Osteocyte (in vitro differentiated cells): ENCODE data around the gene YJEFN3. TPM values are rescaled to one million over a fixed set of nuclear protein-coding genes. Genes with fewer than 3 reads are reported as not detected.
A peak's percentile ranks its signal among the peaks of the same experiment; 100 is the strongest.

Source experiments
- DNase-seq: peaks from one replicate; pipeline ENCODE4 v3.0.0; 2021; ENCODE audit warnings: mixed read lengths; ENCODE audit not compliant: unreplicated experiment; ENCODE audit errors: extremely low spot score
- H3K27ac Mint-ChIP-seq: one replicate; pipeline ENCODE4 v1.8.0; 2021; ENCODE audit warnings: mild to moderate bottlenecking, mixed read lengths; ENCODE audit not compliant: unreplicated experiment
- H3K27me3 Mint-ChIP-seq: one replicate; pipeline ENCODE4 v1.8.0; 2021; ENCODE audit warnings: mixed read lengths; ENCODE audit not compliant: unreplicated experiment
- H3K36me3 Mint-ChIP-seq: one replicate; pipeline ENCODE4 v1.8.0; 2021; ENCODE audit warnings: mixed read lengths; ENCODE audit not compliant: unreplicated experiment
- H3K4me1 Mint-ChIP-seq: one replicate; pipeline ENCODE4 v1.8.0; 2021; ENCODE audit warnings: mixed read lengths; ENCODE audit not compliant: unreplicated experiment
- H3K4me3 Mint-ChIP-seq: one replicate; pipeline ENCODE4 v1.8.0; 2021; ENCODE audit warnings: mild to moderate bottlenecking, moderate library complexity, mixed read lengths; ENCODE audit not compliant: unreplicated experiment
- H3K9me3 Mint-ChIP-seq: one replicate; pipeline ENCODE4 v1.8.0; 2021; ENCODE audit warnings: mixed read lengths; ENCODE audit not compliant: unreplicated experiment
- total RNA-seq: library from RNA; stranded (reverse); gene quantifications from 2 replicates; pipeline ENCODE4 v1.2.1, GENCODE V29; 2021
- TF ChIP-seq, protein P1 (sequence below): fragments of 200-600 bp; sonication (generic); IDR thresholded peaks from 2 replicates; pipeline ENCODE4 v1.5.0; 2021; ENCODE audit warnings: antibody characterized with exemption, mild to moderate bottlenecking, moderate library complexity

Gene YJEFN3
- total RNA-seq, 1 donor from 2014 or later, result 6.1 TPM

DNA sequence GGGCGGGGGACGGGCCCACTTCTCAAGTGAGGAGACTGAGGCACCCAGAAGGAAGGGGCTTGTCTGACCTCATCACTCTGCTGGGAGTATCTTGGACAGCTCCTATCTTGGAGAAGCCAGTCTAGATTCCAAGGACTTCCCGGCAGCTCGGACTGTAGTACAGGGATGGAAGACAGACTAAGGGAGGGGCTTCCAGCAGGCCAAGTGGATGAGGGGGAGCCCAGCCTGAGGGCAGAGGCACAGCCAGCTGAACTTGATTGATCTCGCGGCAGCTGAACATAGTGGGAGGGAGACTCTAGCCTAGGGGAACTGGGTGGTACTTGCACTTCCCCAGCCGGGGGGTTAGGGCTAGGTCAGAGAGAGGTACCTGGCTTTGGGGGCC, 10.1 kb downstream of the YJEFN3 start:
- peak overlapping the region; percentile 49 for H3K4me3 Mint-ChIP-seq
- no peaks in the 10 kb centered on the region for H3K9me3 Mint-ChIP-seq
- H3K27me3 Mint-ChIP-seq, result no peaks in the 10 kb centered on the region
- no peak for DNase-seq
- TF ChIP-seq, protein P1, sequence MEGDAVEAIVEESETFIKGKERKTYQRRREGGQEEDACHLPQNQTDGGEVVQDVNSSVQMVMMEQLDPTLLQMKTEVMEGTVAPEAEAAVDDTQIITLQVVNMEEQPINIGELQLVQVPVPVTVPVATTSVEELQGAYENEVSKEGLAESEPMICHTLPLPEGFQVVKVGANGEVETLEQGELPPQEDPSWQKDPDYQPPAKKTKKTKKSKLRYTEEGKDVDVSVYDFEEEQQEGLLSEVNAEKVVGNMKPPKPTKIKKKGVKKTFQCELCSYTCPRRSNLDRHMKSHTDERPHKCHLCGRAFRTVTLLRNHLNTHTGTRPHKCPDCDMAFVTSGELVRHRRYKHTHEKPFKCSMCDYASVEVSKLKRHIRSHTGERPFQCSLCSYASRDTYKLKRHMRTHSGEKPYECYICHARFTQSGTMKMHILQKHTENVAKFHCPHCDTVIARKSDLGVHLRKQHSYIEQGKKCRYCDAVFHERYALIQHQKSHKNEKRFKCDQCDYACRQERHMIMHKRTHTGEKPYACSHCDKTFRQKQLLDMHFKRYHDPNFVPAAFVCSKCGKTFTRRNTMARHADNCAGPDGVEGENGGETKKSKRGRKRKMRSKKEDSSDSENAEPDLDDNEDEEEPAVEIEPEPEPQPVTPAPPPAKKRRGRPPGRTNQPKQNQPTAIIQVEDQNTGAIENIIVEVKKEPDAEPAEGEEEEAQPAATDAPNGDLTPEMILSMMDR, result no peak
- H3K36me3 Mint-ChIP-seq, result no peaks in the 10 kb centered on the region
- peaks cover 12% of the 10 kb centered on the region for H3K4me1 Mint-ChIP-seq
- H3K27ac Mint-ChIP-seq, result no peak overlapping the region

- Mint-ChIP-seq H3K4me3 (no peak overlapping the region), H3K36me3 (no peaks in the 10 kb centered on the region), H3K27me3 (no peaks in the 10 kb centered on the region), H3K27ac (no peak overlapping the region), H3K9me3 (no peaks in the 10 kb centered on the region), H3K4me1 (peaks cover 12% of the 10 kb centered on the region)
- DNase-seq, result no peak
- TF ChIP-seq, protein P1, result no peak
These were observed 11.0 kb downstream of the YJEFN3 start for GRCh38 chr19:19539698-19540063.

DNA sequence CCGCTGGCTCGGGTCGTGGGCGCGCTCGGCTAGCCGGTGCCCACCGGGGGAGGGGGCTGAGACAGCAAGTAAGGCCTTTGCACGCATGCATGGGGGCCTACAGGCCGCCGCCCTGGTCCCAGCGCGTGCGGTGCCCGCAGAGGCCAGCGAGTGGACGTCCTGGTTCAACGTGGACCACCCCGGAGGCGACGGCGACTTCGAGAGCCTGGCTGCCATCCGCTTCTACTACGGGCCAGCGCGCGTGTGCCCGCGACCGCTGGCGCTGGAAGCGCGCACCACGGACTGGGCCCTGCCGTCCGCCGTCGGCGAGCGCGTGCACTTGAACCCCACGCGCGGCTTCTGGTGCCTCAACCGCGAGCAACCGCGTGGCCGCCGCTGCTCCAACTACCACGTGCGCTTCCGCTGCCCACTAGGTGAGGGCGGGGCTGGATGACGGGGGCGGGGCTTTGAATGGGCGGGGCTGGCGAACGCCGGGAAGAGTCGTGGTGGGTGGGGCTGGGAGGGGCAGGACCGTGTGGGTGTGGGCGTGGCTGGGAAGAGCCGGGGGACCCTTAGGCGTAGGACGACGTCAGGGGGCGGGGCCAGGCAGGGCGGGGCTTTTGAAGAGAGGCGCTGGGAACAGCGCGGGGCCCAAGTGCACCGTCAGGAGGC, 11.5 kb downstream of the YJEFN3 start:
- Mint-ChIP-seq H3K9me3 (no peaks in the 10 kb centered on the region), H3K27me3 (no peaks in the 10 kb centered on the region), H3K27ac (no peak overlapping the region), H3K4me1 (peaks cover 12% of the 10 kb centered on the region), H3K4me3 (no peak overlapping the region), H3K36me3 (no peaks in the 10 kb centered on the region)
- no peak for DNase-seq
- TF ChIP-seq, protein P1, result no peak

DNA sequence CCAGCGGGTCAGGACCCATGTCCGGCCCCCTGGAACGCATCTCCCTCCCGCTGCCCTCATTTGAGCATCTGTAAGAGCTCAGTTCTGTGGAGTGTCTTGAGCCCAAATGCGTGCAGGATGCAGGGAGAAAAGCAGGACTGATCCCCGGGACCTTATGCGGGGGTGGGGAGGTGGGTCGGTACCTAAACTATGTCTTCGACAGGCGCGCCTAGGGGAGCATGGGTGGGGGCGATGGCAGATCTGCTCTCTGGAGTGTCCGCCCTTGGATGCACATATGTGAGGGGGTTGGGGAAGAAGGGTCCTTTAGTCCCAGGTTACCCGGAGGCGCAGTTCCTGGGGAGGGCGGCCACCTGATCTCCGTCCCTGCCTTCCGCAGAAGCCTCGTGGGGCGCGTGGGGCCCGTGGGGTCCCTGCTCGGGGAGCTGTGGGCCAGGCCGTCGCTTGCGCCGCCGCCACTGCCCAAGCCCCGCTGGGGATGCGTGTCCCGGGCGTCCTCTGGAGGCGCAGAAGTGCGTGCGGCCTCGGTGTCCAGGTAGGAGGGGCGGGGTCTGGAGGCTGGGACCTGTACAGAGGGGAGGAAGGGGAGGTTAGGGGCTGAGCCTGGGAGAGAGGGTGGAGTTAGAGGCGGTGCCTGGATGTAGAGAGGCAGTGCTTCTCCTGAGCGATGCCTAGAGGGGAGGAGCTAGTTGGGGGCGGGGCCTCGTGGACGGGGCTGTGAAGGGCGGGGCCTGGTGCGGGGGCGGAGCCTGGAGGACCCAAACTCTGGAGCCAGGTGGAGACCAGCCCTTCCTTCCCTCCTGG, 12.2 kb downstream of the YJEFN3 start:
- Mint-ChIP-seq H3K36me3 (no peaks in the 10 kb centered on the region), H3K4me3 (no peak overlapping the region)

DNA sequence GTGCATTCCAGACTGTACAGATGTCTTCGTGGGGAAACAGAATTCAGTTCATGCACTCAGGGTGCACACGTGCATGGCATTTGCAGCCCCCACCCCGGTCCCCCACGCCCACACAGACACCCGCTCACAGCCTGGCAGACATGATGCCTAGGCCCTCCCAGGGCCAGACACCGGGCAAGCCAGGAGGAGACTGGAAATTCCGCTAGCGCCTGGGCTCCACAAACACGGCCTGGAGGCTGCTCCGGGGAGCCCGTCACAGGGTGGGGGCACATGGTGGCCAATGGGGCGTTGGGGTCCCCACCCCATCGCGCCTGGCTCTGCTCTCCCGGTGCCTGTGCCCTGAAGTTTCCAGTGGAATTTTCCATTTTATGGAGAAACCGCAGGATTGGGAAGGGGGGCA, 12.9 kb downstream of the YJEFN3 start:
- Mint-ChIP-seq H3K27me3 (no peaks in the 10 kb centered on the region), H3K27ac (no peak overlapping the region), H3K36me3 (no peaks in the 10 kb centered on the region), H3K9me3 (no peaks in the 10 kb centered on the region), H3K4me1 (peaks cover 12% of the 10 kb centered on the region), H3K4me3 (no peak overlapping the region)
- DNase-seq, result no peak
- TF ChIP-seq, protein P1, result no peak

More for the DNA sequence above, 12.2 kb downstream of the YJEFN3 start:
- H3K27ac Mint-ChIP-seq, result no peak overlapping the region
- H3K4me1 Mint-ChIP-seq, result peaks cover 12% of the 10 kb centered on the region
- no peak for DNase-seq
- H3K27me3 Mint-ChIP-seq, result no peaks in the 10 kb centered on the region
- TF ChIP-seq, protein P1, result no peak
- H3K9me3 Mint-ChIP-seq, result no peaks in the 10 kb centered on the region
